ENCODE results near the gene MDM2. TPM values are rescaled to one million over a fixed set of nuclear protein-coding genes. Genes with fewer than 3 reads are reported as not detected.

The MDM2 gene
- total and polyA plus RNA-seq, 9 of the 15 experiments (the other 6 are each of a cell fraction or from before 2014, with no cell fraction given): 13.6 to 100 (median 49.0) TPM

DNA sequence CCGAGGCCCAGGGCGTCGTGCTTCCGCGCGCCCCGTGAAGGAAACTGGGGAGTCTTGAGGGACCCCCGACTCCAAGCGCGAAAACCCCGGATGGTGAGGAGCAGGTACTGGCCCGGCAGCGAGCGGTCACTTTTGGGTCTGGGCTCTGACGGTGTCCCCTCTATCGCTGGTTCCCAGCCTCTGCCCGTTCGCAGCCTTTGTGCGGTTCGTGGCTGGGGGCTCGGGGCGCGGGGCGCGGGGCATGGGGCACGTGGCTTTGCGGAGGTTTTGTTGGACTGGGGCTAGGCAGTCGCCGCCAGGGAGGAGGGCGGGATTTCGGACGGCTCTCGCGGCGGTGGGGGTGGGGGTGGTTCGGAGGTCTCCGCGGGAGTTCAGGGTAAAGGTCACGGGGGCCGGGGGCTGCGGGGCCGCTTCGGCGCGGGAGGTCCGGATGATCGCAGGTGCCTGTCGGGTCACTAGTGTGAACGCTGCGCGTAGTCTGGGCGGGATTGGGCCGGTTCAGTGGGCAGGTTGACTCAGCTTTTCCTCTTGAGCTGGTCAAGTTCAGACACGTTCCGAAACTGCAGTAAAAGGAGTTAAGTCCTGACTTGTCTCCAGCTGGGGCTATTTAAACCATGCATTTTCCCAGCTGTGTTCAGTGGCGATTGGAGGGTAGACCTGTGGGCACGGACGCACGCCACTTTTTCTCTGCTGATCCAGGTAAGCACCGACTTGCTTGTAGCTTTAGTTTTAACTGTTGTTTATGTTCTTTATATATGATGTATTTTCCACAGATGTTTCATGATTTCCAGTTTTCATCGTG is 612 bp downstream of the MDM2 start (continued):
- TF ChIP-seq, protein P1, sequence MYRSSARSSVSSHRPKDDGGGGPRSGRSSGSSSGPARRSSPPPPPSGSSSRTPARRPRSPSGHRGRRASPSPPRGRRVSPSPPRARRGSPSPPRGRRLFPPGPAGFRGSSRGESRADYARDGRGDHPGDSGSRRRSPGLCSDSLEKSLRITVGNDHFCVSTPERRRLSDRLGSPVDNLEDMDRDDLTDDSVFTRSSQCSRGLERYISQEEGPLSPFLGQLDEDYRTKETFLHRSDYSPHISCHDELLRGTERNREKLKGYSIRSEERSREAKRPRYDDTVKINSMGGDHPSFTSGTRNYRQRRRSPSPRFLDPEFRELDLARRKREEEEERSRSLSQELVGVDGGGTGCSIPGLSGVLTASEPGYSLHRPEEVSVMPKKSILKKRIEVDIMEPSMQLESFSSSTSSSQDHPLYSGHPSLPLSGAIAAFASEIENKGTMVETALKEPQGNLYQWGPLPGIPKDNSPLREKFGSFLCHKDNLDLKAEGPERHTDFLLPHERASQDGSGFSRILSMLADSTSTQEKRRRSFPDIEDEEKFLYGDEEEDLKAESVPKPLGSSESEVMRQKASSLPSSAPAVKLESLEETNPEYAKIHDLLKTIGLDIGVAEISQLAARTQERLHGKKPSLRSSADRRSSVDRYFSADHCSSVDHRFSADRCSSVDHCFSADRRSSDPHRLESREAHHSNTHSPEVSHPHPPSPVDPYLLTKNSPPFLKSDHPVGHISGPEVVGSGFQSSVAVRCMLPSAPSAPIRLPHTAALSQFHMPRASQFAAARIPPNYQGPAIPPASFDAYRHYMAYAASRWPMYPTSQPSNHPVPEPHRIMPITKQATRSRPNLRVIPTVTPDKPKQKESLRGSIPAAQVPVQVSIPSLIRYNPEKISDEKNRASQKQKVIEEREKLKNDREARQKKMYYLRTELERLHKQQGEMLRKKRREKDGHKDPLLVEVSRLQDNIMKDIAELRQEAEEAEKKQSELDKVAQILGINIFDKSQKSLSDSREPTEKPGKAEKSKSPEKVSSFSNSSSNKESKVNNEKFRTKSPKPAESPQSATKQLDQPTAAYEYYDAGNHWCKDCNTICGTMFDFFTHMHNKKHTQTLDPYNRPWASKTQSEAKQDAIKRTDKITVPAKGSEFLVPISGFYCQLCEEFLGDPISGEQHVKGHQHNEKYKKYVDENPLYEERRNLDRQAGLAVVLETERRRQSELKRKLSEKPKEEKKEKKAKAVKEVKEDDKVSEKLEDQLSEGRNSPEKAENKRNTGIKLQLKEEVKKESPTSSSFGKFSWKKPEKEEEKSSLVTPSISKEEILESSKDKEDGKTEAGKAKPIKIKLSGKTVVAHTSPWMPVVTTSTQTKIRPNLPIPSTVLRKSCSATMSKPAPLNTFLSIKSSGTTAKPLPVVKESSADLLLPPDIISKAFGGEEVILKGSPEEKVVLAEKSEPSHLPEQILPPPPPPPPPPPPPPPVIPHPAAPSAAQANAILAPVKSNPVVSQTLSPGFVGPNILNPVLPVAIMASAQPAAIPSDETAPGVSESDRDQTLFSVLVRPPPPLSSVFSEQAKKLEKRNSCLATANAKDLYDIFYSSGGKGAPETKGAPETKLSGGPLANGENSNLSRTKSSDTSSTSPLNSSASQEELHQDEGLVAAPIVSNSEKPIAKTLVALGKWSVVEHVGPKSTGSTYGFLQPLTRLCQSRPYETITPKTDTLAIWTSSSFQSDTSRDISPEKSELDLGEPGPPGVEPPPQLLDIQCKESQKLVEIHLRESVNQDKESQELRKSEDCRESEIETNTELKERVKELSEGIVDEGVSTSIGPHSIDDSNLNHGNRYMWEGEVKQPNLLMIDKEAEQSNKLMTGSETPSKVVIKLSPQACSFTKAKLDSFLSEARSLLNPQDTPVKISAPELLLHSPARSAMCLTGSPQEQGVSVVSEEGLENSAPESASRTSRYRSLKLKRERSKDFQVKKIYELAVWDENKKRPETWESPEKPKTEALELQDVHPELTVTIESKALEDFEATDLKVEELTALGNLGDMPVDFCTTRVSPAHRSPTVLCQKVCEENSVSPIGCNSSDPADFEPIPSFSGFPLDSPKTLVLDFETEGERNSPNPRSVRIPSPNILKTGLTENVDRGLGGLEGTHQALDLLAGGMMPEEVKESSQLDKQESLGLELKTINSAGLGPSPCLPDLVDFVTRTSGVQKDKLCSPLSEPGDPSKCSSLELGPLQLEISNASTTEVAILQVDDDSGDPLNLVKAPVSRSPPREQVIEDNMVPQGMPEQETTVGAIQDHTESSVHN (IDR thresholded peaks at IDR 0.05; ENCODE audit: borderline replicate concordance in 1 of 2, low read depth in 1 of 2): 0 out of 4 replicates have a peak, but pooled peaks of 1 of the 2 experiments have one; percentile 53
- TF ChIP-seq, protein P2, sequence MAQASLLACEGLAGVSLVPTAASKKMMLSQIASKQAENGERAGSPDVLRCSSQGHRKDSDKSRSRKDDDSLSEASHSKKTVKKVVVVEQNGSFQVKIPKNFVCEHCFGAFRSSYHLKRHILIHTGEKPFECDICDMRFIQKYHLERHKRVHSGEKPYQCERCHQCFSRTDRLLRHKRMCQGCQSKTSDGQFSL (CRISPR knock-in tag; IDR thresholded peaks at IDR 0.05): no peak
- TF ChIP-seq, protein P2 (tag; IDR thresholded peaks at IDR 0.05): no peak
- TF ChIP-seq, protein P3, sequence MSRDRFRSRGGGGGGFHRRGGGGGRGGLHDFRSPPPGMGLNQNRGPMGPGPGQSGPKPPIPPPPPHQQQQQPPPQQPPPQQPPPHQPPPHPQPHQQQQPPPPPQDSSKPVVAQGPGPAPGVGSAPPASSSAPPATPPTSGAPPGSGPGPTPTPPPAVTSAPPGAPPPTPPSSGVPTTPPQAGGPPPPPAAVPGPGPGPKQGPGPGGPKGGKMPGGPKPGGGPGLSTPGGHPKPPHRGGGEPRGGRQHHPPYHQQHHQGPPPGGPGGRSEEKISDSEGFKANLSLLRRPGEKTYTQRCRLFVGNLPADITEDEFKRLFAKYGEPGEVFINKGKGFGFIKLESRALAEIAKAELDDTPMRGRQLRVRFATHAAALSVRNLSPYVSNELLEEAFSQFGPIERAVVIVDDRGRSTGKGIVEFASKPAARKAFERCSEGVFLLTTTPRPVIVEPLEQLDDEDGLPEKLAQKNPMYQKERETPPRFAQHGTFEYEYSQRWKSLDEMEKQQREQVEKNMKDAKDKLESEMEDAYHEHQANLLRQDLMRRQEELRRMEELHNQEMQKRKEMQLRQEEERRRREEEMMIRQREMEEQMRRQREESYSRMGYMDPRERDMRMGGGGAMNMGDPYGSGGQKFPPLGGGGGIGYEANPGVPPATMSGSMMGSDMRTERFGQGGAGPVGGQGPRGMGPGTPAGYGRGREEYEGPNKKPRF (IDR thresholded peaks at IDR 0.05; ENCODE audit: low read depth, low read length): no peak
- TF ChIP-seq SRSF7 (optimal IDR thresholded peaks at IDR 0.05; ENCODE audit: low read depth, low read length): no peak
- TF ChIP-seq POLR3G (IDR thresholded peaks at IDR 0.05; ENCODE audit: extremely low read depth, insufficient read length, insufficient replicate concordance): no peak
- TF ChIP-seq, protein P4, sequence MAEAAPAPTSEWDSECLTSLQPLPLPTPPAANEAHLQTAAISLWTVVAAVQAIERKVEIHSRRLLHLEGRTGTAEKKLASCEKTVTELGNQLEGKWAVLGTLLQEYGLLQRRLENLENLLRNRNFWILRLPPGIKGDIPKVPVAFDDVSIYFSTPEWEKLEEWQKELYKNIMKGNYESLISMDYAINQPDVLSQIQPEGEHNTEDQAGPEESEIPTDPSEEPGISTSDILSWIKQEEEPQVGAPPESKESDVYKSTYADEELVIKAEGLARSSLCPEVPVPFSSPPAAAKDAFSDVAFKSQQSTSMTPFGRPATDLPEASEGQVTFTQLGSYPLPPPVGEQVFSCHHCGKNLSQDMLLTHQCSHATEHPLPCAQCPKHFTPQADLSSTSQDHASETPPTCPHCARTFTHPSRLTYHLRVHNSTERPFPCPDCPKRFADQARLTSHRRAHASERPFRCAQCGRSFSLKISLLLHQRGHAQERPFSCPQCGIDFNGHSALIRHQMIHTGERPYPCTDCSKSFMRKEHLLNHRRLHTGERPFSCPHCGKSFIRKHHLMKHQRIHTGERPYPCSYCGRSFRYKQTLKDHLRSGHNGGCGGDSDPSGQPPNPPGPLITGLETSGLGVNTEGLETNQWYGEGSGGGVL (CRISPR knock-in tag; IDR thresholded peaks at IDR 0.05): no peak
- TF ChIP-seq, protein P5, sequence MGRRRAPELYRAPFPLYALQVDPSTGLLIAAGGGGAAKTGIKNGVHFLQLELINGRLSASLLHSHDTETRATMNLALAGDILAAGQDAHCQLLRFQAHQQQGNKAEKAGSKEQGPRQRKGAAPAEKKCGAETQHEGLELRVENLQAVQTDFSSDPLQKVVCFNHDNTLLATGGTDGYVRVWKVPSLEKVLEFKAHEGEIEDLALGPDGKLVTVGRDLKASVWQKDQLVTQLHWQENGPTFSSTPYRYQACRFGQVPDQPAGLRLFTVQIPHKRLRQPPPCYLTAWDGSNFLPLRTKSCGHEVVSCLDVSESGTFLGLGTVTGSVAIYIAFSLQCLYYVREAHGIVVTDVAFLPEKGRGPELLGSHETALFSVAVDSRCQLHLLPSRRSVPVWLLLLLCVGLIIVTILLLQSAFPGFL (CRISPR knock-in tag; IDR thresholded peaks at IDR 0.05): no peak

All from K562 (cell line).